Fibroblast of lung (primary cell): Measurements from ENCODE around the gene TNFSF9. TPM values are rescaled to one million over a fixed set of nuclear protein-coding genes. Genes with fewer than 3 reads are reported as not detected.
"Not testable (repeated sequence)": the region's sequence is repeated elsewhere in the genome, so short reads cannot be mapped to it uniquely, and the experiment has no call there.

Experiments used
- DNase-seq, 2 donors: peaks; one replicate each; pipeline versions ENCODE4 v3.0.0 to v3.0.0-alpha.2; 2010; ENCODE audit warnings: low read depth in 2 of 2
- H2AFZ ChIP-seq: 2 replicates; pipeline ENCODE4 v1.5.1; 2012; ENCODE audit warnings: low read length, control low read depth, inconsistent platforms
- H3K27ac ChIP-seq: 2 replicates; pipeline ENCODE4 v1.5.1; 2011; ENCODE audit warnings: low read length, control low read depth; ENCODE audit not compliant: insufficient read depth
- H3K27me3 ChIP-seq: 2 replicates; pipeline ENCODE4 v1.5.1; 2011; ENCODE audit warnings: mild to moderate bottlenecking, low read length; ENCODE audit not compliant: control insufficient read depth, insufficient read depth
- H3K36me3 ChIP-seq: 2 replicates; pipeline ENCODE4 v1.5.1; 2011; ENCODE audit warnings: low read length; ENCODE audit not compliant: control insufficient read depth, insufficient read depth
- H3K4me1 ChIP-seq: 2 replicates; pipeline ENCODE4 v1.5.1; 2011; ENCODE audit warnings: low read length; ENCODE audit not compliant: control insufficient read depth, insufficient read depth; ENCODE audit errors: extremely low read depth
- H3K4me2 ChIP-seq: 2 replicates; pipeline ENCODE4 v1.5.1; 2011; ENCODE audit warnings: low read length, control low read depth; ENCODE audit not compliant: insufficient read depth; ENCODE audit errors: extremely low read depth
- H3K4me3 ChIP-seq, 4 experiments: fragments of 200-600 bp in 1 of 4; sonication (generic) in 1 of 4; replicated peaks in 1 of 4; 2 replicates each; pipeline ENCODE4 v1.5.1; 2011 to 2016; ENCODE audit warnings: low read length in 4 of 4, low read depth in 3 of 4, mild to moderate bottlenecking in 3 of 4, control low read depth in 2 of 4, inconsistent platforms in 1 of 4, mixed read lengths in 1 of 4; ENCODE audit not compliant: insufficient read depth in 1 of 4; ENCODE audit errors: control extremely low read depth in 1 of 4
- H3K79me2 ChIP-seq: 2 replicates; pipeline ENCODE4 v1.5.1; 2012; ENCODE audit warnings: mild to moderate bottlenecking, low read length, inconsistent platforms; ENCODE audit not compliant: control insufficient read depth, insufficient read depth
- H3K9ac ChIP-seq: 2 replicates; pipeline ENCODE4 v1.5.1; 2011; ENCODE audit warnings: mild to moderate bottlenecking, low read length, control low read depth; ENCODE audit not compliant: insufficient read depth
- H3K9me3 ChIP-seq: 2 replicates; pipeline ENCODE4 v1.5.1; 2012; ENCODE audit warnings: low read depth, low read length; ENCODE audit not compliant: control insufficient read depth, insufficient read depth
- H4K20me1 ChIP-seq: 2 replicates; pipeline ENCODE4 v1.5.1; 2011; ENCODE audit warnings: low read length; ENCODE audit not compliant: control insufficient read depth, insufficient read depth; ENCODE audit errors: extremely low read depth
- EZH2 ChIP-seq: IDR thresholded peaks from 2 replicates; pipeline ENCODE4 v1.5.1; 2012; ENCODE audit warnings: low read length, control low read depth, mild to moderate bottlenecking; ENCODE audit errors: missing control alignments
- polyA plus RNA-seq, 2 donors: library from polyadenylated mRNA; depleted of rRNA in 1 of 2; stranded (reverse) in 1 of 2; unstranded in 1 of 2; fragments of >200 nt; gene quantifications; 2 replicates each; pipeline ENCODE4 v1.2.1, GENCODE V29; 2011 to 2012; ENCODE audit warnings: missing spikeins in 1 of 2
- total RNA-seq: library from RNA; depleted of rRNA; stranded (reverse); fragments of >200 nt; gene quantifications from 2 replicates; pipeline ENCODE4 v1.2.1, GENCODE V29; 2014
- TF ChIP-seq, protein P1 (sequence below), 2 donors: IDR thresholded peaks in 1 of 2; conservative IDR thresholded peaks in 1 of 2; 1 replicate in 1 of 2; 2 replicates in 1 of 2; pipeline ENCODE4 v1.5.1; 2011 to 2012; ENCODE audit warnings: low read length in 2 of 2, control low read depth in 1 of 2, inconsistent platforms in 1 of 2, low read depth in 1 of 2, mild to moderate bottlenecking in 1 of 2

The TNFSF9 gene
- total and polyA plus RNA-seq, 2 donors (not counting 1 experiment from before 2014, with no cell fraction given), result 0.22 to 0.66 TPM

DNA sequence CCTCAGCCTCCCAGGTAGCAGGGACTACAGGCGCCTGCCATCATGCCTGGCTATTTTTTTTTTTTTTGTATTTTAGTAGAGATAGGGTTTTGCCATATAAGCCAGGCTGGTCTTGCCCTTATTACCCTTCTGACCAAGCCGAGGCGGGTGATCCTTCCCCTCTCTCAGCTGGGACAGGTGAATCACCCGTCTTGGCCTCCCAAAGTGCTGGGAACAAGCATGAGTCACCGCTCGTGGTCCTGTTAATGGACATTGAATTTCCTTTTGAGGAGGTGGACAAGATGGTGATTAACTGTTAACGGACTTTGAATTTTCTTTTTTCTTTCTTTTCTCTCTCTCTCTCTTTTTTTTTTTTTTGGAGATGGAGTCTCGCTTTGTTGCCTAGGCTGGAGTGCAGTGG is 49.5 kb downstream of the TNFSF9 start:
- Histone ChIP-seq H4K20me1 (no peaks in the 10 kb centered on the region), H3K9ac (no peak overlapping the region), H3K4me3 (no peak overlapping the region), H2AFZ (no peak overlapping the region), H3K9me3 (no peaks in the 10 kb centered on the region), H3K4me1 (no peaks in the 10 kb centered on the region), H3K79me2 (no peaks in the 10 kb centered on the region), H3K27ac (no peak overlapping the region), H3K4me2 (no peak overlapping the region), H3K27me3 (no peaks in the 10 kb centered on the region), H3K36me3 (no peaks in the 10 kb centered on the region)
- TF ChIP-seq, protein P1, sequence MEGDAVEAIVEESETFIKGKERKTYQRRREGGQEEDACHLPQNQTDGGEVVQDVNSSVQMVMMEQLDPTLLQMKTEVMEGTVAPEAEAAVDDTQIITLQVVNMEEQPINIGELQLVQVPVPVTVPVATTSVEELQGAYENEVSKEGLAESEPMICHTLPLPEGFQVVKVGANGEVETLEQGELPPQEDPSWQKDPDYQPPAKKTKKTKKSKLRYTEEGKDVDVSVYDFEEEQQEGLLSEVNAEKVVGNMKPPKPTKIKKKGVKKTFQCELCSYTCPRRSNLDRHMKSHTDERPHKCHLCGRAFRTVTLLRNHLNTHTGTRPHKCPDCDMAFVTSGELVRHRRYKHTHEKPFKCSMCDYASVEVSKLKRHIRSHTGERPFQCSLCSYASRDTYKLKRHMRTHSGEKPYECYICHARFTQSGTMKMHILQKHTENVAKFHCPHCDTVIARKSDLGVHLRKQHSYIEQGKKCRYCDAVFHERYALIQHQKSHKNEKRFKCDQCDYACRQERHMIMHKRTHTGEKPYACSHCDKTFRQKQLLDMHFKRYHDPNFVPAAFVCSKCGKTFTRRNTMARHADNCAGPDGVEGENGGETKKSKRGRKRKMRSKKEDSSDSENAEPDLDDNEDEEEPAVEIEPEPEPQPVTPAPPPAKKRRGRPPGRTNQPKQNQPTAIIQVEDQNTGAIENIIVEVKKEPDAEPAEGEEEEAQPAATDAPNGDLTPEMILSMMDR (conservative IDR thresholded peaks at IDR 0.05 in 1 of 2, IDR thresholded peaks at IDR 0.05 in 1 of 2; ENCODE audit: low read depth in 1 of 2, low read length in 2 of 2), result no peak
- TF ChIP-seq EZH2, result no peak
- DNase-seq, result peak; percentile 25 to 92

- not testable (repeated sequence) for H3K4me2 ChIP-seq, H3K9ac ChIP-seq, H3K9me3 ChIP-seq, H3K27me3 ChIP-seq, H3K36me3 ChIP-seq, H4K20me1 ChIP-seq, H3K79me2 ChIP-seq, H3K4me3 ChIP-seq, DNase-seq, H3K4me1 ChIP-seq, H3K27ac ChIP-seq, H2AFZ ChIP-seq
These were observed 52.0 kb downstream of the TNFSF9 start for GRCh38 chr19:6582515-6583484.

Other genes with a start within 250 kb of the TNFSF9 start
- gene ACER1, start 197.4 kb upstream of the TNFSF9 start, total RNA-seq, result not detected in 2 replicates
- not detected in 2 replicates for gene ACER1, start 197.4 kb upstream of the TNFSF9 start, polyA plus RNA-seq
- 39.8 and 54.7 TPM in 2 replicates for gene CLPP, start 169.5 kb upstream of the TNFSF9 start, total RNA-seq
- gene CLPP, start 169.5 kb upstream of the TNFSF9 start, polyA plus RNA-seq, result 34.0 and 37.8 TPM in 2 replicates
- 26.5 and 28.9 TPM in 2 replicates for gene ALKBH7, start 158.2 kb upstream of the TNFSF9 start, total RNA-seq
- 6.3 and 9.5 TPM in 2 replicates for gene ALKBH7, start 158.2 kb upstream of the TNFSF9 start, polyA plus RNA-seq
- gene PSPN, start 155.1 kb upstream of the TNFSF9 start, total RNA-seq, result 0.99 and 1.8 TPM in 2 replicates
- gene PSPN, start 155.1 kb upstream of the TNFSF9 start, polyA plus RNA-seq, result 0.25 and 0.36 TPM in 2 replicates
- gene GTF2F1, start 137.9 kb upstream of the TNFSF9 start, total RNA-seq, result 50.4 and 52.1 TPM in 2 replicates
- 43.0 and 54.5 TPM in 2 replicates for gene GTF2F1, start 137.9 kb upstream of the TNFSF9 start, polyA plus RNA-seq
- 84.7 and 93.5 TPM in 2 replicates for gene KHSRP, start 106.2 kb upstream of the TNFSF9 start, total RNA-seq
- gene KHSRP, start 106.2 kb upstream of the TNFSF9 start, polyA plus RNA-seq, result 66.0 and 101 TPM in 2 replicates
- gene SLC25A41, start 97.3 kb upstream of the TNFSF9 start, total RNA-seq, result under 0.01 and 0.26 TPM in 2 replicates
- gene SLC25A41, start 97.3 kb upstream of the TNFSF9 start, polyA plus RNA-seq, result 0.03 TPM in 1 of 2 replicates, not detected in the other
- gene SLC25A23, start 71.2 kb upstream of the TNFSF9 start, total RNA-seq, result 18.5 and 33.9 TPM in 2 replicates
- 4.5 and 7.9 TPM in 2 replicates for gene SLC25A23, start 71.2 kb upstream of the TNFSF9 start, polyA plus RNA-seq
- gene CRB3, start 66.8 kb upstream of the TNFSF9 start, total RNA-seq, result 0.17 TPM in 1 of 2 replicates, not detected in the other
- not detected in 2 replicates for gene CRB3, start 66.8 kb upstream of the TNFSF9 start, polyA plus RNA-seq
- gene DENND1C, start 49.2 kb upstream of the TNFSF9 start, total RNA-seq, result not detected in 2 replicates
- gene DENND1C, start 49.2 kb upstream of the TNFSF9 start, polyA plus RNA-seq, result not detected in 2 replicates
- not detected in 2 replicates for gene TUBB4A, start 28.7 kb upstream of the TNFSF9 start, total RNA-seq
- gene TUBB4A, start 28.7 kb upstream of the TNFSF9 start, polyA plus RNA-seq, result not detected in 2 replicates
- not detected in 2 replicates for gene CD70, start 60.1 kb downstream of the TNFSF9 start, total RNA-seq
- not detected in 2 replicates for gene CD70, start 60.1 kb downstream of the TNFSF9 start, polyA plus RNA-seq
- gene TNFSF14, start 139.1 kb downstream of the TNFSF9 start, total RNA-seq, result under 0.01 TPM in 1 of 2 replicates, not detected in the other
- gene TNFSF14, start 139.1 kb downstream of the TNFSF9 start, polyA plus RNA-seq, result not detected in 2 replicates
- 1.2 and 27.0 TPM in 2 replicates for gene C3, start 189.6 kb downstream of the TNFSF9 start, total RNA-seq
- gene C3, start 189.6 kb downstream of the TNFSF9 start, polyA plus RNA-seq, result 1.2 and 2.5 TPM in 2 replicates
- gene GPR108, start 206.6 kb downstream of the TNFSF9 start, total RNA-seq, result 33.9 and 57.0 TPM in 2 replicates
- gene GPR108, start 206.6 kb downstream of the TNFSF9 start, polyA plus RNA-seq, result 28.4 and 37.2 TPM in 2 replicates
- gene TRIP10, start 208.7 kb downstream of the TNFSF9 start, total RNA-seq, result 35.3 and 37.5 TPM in 2 replicates
- 32.3 and 33.5 TPM in 2 replicates for gene TRIP10, start 208.7 kb downstream of the TNFSF9 start, polyA plus RNA-seq
- not detected in 2 replicates for gene SH2D3A, start 236.4 kb downstream of the TNFSF9 start, total RNA-seq
- not detected in 2 replicates for gene SH2D3A, start 236.4 kb downstream of the TNFSF9 start, polyA plus RNA-seq
- not detected in 2 replicates for gene VAV1, start 241.7 kb downstream of the TNFSF9 start, total RNA-seq
- gene VAV1, start 241.7 kb downstream of the TNFSF9 start, polyA plus RNA-seq, result 0.02 TPM in 1 of 2 replicates, not detected in the other